Astrocyte (in vitro differentiated cells and primary cell): ENCODE data around the gene PTPRK.

Source experiments
- CTCF ChIP-seq: IDR thresholded peaks from 2 replicates; pipeline ENCODE4 v1.5.1; 2011; ENCODE audit warnings: low read depth, mild to moderate bottlenecking, inconsistent platforms, low read length, moderate library complexity; ENCODE audit not compliant: insufficient read depth
- EZH2 ChIP-seq: IDR thresholded peaks from 2 replicates; pipeline ENCODE4 v1.6.1; 2012; ENCODE audit warnings: mild to moderate bottlenecking, low read length, inconsistent platforms; ENCODE audit not compliant: insufficient read depth

DNA sequence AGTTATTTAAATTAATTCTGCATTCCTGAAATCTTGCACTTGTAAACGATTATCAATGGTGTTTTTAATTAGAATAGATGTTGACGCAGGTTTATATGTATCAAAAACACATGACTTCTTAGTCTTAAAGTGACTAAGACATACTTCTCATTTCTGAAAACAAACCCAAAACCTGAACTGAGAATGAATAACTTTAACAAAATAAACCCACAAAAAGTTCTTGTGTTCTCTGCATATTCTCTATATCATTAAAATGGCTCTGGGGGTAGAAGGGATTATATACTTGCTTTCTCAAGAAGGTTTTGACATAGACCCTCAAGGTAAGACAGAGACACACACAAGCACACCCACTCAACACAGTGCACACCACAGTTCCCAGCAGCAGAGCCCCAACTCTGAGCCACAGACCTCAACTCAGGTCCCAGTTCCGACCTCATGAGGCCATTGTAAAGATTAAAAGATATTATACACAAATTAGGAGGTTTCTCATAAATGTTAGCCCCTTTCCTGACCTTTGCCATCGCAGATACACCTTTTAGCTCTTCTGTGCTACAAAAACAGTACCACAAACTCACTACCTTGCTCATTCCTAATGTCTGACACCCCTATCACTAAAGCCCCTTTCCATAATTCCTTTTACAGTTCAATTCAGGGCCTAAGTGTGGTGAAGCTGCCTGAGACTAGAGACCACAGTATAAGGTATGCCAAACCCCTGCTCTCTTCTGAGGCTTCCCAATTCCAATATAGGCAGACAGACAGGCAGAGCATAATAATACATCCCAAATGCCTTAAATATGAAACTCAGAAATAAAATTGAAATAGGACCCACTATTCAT is 267.8 kb downstream of the PTPRK start:
- no peak for TF ChIP-seq CTCF
- TF ChIP-seq EZH2: no peak
